GM19324 (cell line): ENCODE results near the gene SPSB1.

Source experiments
- ATAC-seq: cut with Tn5 transposase; IDR thresholded peaks from one replicate; pipeline ENCODE4 v1.9.1; 2021; ENCODE audit warnings: mild to moderate bottlenecking, moderate library complexity; ENCODE audit not compliant: unreplicated experiment, low FRiP score

Gene SPSB1

DNA sequence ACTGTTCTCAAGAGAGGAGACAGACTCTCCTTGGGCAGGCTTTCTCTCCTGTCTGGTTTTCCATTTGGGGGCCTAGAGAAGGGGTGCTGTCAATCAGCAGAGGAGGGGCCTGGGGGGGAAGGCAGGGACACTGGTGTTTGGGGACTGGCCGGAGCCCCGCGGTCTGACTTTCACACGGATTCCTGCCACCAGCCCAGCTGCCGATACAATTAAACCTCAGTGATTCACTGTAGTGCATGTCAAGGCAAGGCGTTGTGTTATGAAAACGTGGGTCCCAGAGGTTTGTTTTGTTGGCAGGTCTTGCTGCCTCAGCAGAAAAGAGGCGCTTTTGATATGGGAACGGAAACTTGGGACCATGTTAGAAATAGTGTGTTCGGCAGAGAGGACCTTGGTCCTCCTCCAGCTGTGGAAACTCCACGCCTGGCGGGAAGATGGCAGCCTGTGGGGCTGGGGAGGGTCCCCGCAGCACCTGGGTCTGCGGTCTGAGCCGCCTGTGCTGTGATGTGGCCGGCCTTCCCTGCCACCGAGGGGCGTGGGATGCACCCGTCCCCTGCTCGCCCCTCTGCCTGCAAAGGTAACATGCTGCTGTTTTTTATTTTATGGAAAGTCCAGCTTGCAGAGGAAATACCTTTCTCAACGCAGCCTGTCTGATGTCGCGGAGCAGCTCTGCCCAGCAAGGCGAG lies 47.6 kb downstream of the SPSB1 start:
- no peak for ATAC-seq

DNA sequence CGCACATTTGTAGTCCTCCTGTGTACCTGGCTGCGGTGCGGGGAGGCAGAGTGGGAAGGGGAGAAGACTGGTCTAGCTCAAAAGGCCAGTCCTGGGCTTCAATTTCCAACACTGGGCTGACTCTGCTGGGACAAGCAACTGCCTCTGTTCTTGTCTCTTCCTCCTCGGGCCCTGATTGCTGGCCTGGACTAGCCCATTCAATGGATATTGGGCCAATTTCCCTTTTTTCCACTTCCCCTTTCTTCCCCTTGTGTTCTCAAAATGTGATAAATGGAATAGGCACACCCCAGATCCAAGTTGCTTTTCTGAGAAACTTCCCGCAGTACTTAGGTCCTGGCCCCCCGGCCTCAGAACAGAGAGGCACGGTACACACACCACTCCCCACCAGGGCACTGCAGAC lies 48.2 kb downstream of the SPSB1 start:
- no peak for ATAC-seq

DNA sequence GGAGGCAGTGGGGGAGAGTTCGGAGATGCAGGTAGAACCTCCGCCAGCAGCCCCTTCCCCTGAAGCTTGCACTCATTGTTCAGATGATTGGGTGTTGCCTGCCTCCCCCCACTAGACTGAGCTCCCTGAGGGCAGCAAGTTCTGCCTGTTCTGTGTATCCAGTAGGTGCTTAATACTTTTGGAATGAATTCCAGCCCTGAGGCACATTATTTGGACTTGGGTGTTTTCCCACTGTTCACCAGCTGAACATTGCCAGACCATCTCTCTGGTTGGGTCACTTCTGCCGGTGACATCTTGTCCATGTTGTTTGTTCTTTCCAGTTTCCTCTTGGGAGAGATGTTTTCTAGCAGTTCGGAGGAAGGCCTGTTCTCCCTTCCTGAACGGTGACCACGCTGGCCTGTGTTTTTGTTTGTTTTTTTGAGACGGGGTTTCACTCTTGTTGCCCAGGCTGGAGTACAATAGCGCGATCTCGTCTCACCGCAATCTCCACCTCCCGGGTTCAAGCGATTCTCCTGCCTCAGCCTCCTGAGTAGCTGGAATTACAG lies 48.7 kb downstream of the SPSB1 start:
- ATAC-seq: no peak

DNA sequence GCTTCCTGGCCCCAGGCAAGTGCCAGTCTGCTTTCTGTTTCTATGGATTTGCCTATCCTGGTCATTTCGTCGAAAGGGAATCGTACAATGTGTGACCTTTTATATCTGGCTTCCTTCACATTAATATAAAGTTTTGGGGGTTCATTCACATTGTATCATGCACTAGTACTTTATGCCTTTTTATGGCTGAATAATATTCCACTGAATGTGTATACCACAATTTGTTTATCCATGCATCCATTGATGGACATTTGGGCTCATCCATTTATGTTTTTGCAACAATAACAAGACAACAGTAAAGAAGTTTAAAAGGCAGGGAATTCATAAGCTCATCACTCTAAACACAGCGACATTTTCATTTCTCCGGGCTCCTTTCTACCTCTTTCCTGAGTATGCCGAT lies 50.6 kb downstream of the SPSB1 start:
- no peak for ATAC-seq

GRCh38 chr1:9344426-9345200 lies 51.9 kb downstream of the SPSB1 start:
- no peak for ATAC-seq

DNA sequence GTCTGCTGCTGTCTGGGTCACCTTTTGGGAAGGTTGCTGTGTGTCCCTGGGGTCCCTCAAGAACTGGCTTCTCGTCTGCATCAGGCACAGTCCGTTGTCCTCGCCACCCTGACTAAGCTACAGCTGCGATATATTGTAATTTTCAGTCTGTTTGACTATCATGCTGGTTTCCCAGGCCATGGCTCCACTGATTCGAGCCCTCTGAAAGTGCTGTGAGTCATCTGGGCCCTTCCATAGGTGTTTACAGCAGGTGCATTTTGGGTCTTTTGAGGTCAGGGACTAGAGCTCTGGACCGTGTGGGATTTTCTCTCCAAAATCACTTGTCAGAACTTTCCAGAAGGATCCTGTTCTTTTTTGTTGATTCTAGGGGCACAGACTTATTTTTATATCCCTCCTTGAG lies 52.8 kb downstream of the SPSB1 start:
- no peak for ATAC-seq

DNA sequence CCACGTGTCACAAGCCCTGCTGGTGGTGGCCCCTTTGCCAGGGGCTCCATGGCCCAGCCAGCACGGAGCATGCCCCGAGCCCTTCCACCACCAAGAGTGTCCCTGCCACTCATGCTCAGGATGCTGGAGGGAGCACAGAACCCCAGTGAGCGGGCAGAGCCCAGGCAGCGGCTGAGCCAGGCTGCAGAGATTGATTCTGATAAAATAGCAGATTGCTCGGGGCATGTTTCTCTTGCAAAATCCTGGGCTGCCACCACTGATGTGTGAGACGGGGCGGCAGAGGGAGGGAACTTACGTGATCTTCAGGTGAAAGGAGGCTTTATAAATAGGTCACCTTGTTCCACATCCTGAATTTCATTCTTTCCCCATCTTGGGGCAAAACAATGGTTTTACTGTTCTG lies 53.2 kb downstream of the SPSB1 start:
- ATAC-seq: no peak

- no peak for ATAC-seq
Observed at GRCh38 chr1:9346566-9346965, 53.9 kb downstream of the SPSB1 start.

GRCh38 chr1:9347095-9347850 lies 54.6 kb downstream of the SPSB1 start:
- no peak for ATAC-seq

DNA sequence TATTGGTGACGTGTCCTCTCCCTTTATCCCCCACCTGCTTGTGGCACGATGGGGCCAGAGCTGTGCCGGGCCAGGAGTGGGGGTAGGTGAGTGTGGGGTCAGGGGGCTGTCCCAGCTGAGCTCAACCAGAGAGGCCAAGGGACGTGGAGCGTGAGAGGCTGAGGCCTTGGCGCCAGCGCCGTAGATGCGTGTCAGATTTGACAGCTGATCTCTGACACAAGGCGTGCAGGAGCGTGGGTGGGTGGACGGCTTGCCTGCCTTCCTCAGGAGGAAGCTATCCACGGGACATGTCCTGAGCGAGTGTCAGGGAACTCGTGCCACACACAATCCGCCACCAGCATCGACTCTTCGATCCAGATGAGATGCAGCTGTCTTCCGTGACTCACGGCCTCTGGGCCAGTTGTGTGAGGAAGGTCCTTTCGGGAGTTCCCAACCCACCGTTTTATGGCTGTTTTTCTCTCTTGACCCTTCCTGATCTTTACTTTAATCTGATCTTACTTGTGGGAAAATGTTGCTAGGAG lies 56.7 kb downstream of the SPSB1 start:
- no peak for ATAC-seq

- ATAC-seq: no peak
Observed at GRCh38 chr1:9350013-9350908, 57.6 kb downstream of the SPSB1 start.

DNA sequence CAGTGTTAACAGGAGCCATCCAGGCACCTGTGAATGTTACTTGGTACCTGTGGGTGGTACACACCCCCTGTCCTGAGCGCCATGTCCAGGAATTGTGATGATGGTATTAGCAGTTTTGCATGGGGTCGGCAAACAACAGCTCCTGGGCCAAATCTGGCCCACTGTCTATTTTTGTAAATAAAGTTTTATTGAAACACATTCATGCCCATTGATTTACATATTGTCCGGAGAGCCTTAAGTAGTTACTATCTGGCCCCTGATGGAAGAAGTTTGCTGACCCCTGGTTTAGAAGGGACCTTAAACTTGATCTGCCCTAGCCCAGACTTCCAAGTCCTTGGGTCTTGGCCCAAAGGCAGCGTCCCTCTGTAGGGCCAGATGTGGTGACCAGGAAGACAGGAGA lies 58.3 kb downstream of the SPSB1 start:
- no peak for ATAC-seq

GRCh38 chr1:9351654-9352271 lies 59.1 kb downstream of the SPSB1 start:
- no peak for ATAC-seq

- no peak for ATAC-seq
Observed at GRCh38 chr1:9352377-9353134, 59.9 kb downstream of the SPSB1 start.

- no peak for ATAC-seq
Observed at GRCh38 chr1:9355503-9355902, 62.8 kb downstream of the SPSB1 start.

- no peak for ATAC-seq
Observed at GRCh38 chr1:9356021-9356420, 63.3 kb downstream of the SPSB1 start.

- ATAC-seq: no peak
Observed at GRCh38 chr1:9356829-9357466, 64.3 kb downstream of the SPSB1 start.

DNA sequence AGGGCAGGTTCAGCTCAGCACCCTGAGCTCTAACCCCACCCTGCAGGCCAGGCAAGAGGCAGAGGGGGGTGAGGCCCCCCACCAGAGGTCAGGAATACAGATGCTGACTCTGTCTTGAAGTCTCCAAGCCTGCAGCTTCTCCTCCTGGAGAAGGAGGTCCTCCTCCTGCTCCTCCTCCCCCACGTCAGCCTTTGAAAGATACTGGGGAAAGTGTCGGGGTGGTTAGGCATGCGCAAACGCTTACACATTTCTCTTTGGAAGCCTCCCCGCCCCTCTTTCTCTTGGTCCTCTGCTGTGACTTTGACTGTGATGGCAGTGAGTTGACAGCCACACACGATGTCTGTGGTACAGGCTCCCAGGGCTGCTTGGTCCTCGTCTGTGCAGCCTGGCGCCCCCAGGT lies 65.3 kb downstream of the SPSB1 start:
- ATAC-seq: no peak
